ENCODE results near the gene PPP1R14D.

GRCh38 chr15:40845511-40846284 lies 17.2 kb upstream of the PPP1R14D start:
- TF ChIP-seq POLR2AphosphoS5 (IDR thresholded peaks at IDR 0.05; ENCODE audit: borderline replicate concordance, low read depth, low read length) (no peak), EZH2 (IDR thresholded peaks at IDR 0.05) (no peak), FOXP2 (optimal IDR thresholded peaks at IDR 0.05; ENCODE audit: control extremely low read depth, extremely low read length, insufficient read depth) (no peak)

Data from SK-N-MC (cell line).